ENCODE data around the gene BTBD9.

The BTBD9 gene

DNA sequence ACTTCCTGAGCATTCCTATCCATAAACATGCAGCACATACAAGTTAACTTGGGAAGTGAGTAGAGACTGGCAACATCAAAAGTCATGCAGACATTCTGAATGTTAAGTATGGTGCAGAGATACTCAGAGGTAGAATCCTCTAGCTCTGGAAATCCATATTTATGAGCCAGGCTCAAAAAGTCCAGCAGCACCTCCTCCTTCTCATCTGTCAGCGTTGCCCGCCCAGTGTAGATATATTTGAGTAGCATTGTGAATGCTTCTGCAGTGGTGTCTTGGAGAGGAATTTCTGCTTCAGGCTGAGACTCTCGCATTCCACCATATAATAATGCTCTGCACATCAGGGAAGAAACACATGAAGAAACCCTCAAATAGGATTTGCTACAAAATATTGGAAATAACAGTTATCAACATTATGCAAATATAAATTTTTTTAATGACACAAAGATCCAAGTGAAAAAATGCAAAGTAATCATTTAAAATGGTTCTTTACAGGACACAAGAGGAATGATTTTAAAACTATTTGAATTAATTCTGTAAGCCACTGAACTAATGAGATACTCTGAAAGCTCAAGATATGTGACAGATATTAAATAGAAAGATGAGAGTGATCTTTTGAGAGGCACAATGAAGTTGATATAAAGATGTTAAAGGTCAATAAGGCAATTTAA, 45.6 kb downstream of the BTBD9 start:
- TF ChIP-seq GATA1 (IDR thresholded peaks at IDR 0.05; ENCODE audit: low read depth, low read length) = no peak
- TF ChIP-seq POLR2A (IDR thresholded peaks at IDR 0.05; ENCODE audit: low read length) = no peak
- DNase-seq = no peak

DNA sequence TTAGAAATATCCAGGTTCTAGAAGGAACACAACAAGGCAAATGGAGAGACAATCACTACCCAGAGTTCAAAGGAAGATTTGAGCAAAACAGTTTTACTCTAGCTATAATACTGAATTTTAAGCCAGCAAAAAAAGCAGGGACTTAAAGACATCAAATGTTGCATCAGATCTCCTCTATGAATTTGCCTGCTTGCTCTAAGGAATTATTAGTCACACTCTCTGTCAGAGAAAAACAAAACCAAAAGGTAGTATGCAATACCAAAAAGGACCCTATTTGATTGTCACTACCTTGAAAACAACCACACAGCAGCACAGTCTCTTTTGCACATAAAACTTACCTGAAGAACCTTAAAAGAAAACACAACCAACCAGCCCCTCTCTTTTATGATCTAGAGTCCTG, 46.3 kb downstream of the BTBD9 start:
- TF ChIP-seq GATA1 (IDR thresholded peaks at IDR 0.05; ENCODE audit: low read depth, low read length) (no peak), POLR2A (IDR thresholded peaks at IDR 0.05; ENCODE audit: low read length) (no peak)
- DNase-seq = no peak

DNA sequence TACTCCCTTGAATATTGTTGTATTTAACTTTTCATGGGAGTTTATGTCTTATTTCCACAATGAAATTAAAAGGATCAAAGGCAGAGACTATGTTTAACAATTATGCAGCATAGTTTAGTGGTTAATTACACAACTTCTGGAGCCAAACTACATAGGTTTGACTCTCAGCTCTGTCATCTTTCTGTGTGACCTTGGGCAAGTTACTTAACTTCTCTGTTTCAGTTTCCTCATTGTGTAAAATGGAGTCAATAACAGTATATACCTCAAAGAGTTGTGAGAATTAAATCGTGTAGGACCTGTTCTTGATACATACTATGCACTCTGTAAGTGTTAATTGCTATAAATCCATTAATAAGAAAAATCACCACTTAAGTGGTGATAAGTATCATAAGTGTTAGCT, 48.3 kb downstream of the BTBD9 start:
- TF ChIP-seq POLR2A (IDR thresholded peaks at IDR 0.05; ENCODE audit: low read length) = no peak
- no peak for TF ChIP-seq GATA1 (IDR thresholded peaks at IDR 0.05; ENCODE audit: low read depth, low read length)
- DNase-seq = no peak

GRCh38 chr6:38589367-38589720, 50.4 kb downstream of the BTBD9 start:
- DNase-seq = no peak
- no peak for TF ChIP-seq POLR2A (IDR thresholded peaks at IDR 0.05; ENCODE audit: low read length)
- no peak for TF ChIP-seq GATA1 (IDR thresholded peaks at IDR 0.05; ENCODE audit: low read depth, low read length)

DNA sequence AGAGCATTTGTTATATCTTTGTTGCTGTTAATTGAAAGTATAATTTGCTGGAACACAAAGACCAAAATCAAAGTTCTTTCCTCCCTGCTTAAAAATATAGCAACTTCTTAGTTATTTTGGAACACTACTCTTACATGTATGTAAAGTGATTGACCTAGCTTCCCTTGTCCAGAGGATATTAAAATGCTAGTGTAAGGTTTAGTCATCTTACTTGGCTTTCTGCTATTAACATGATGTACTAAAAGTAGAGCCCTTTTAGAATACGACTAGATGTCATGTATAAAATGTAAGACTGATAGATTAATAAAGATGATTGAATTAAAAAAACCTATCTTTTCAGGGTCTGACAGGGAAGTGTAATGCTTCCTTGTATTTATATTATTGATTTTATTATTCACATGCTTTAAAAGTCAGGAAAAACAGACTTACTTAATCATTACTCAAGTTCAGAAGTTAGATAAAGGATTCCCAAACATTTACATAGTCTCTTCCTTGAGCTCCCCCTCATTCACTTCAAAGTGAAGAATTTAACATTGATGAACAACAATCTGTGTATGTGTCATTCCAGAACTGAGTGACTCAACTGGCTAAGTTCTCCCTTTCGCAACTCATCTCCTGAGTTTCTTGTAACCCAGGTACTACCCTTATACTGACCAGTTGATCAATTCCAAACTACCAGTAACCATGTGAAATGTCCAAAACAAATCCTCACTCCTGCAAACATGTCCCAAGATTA, 50.9 kb downstream of the BTBD9 start:
- no peak for DNase-seq
- TF ChIP-seq POLR2A (IDR thresholded peaks at IDR 0.05; ENCODE audit: low read length) = no peak
- no peak for TF ChIP-seq GATA1 (IDR thresholded peaks at IDR 0.05; ENCODE audit: low read depth, low read length)

DNA sequence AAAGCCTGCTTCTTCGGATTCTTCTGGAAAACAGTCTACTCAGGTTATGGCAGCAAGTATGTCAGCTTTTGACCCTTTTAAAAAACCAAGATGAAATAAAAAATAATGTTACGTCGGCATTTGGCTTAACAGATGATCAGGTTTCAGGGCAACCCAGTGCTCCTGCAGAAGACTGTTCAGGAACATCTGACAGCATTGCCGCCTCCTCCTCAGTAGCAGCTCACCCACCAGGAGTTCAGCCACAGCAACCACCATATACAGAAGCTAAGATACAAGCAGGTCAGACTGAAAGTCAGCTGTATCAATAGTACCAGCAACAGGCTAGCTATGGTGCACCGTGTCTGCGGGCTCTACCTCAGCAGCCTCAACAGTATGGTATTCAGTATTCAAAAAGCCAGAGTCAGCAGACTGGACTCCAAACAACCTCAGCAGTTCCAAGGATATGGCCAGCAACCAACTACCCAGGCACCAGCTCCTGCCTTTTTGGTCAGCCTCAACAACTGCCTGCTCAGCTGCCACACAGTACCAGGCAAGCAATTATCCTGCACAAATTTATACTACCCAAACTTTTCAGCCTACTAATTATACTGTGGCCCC, 51.9 kb downstream of the BTBD9 start:
- DNase-seq = no peak
- TF ChIP-seq GATA1 (IDR thresholded peaks at IDR 0.05; ENCODE audit: low read depth, low read length) (no peak), POLR2A (IDR thresholded peaks at IDR 0.05; ENCODE audit: low read length) (no peak)

DNA sequence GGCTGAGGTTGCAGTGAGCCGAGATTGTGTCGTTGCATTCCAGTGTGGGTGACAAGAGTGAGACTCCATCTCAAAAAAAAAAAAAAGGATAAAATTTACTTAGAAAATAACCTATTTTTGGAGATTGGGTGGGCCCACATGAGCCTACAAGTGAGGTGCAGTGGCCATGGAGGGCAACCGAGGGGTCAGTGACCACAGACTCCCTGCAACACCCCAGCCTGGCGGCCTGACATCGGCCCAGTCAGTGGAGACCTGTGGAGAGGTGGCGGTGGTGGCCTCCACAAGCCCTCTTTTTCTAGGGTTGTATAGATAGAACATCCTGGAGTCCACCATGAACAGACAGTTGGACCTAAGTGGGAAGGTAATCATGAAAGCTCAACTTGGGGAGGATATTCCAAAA, 52.7 kb downstream of the BTBD9 start:
- DNase-seq = no peak
- TF ChIP-seq POLR2A (IDR thresholded peaks at IDR 0.05; ENCODE audit: low read length) = no peak
- TF ChIP-seq GATA1 (IDR thresholded peaks at IDR 0.05; ENCODE audit: low read depth, low read length) = no peak

GRCh38 chr6:38584731-38585130, 55.0 kb downstream of the BTBD9 start:
- no peak for DNase-seq
- TF ChIP-seq GATA1 (IDR thresholded peaks at IDR 0.05; ENCODE audit: low read depth, low read length) = no peak
- TF ChIP-seq POLR2A (IDR thresholded peaks at IDR 0.05; ENCODE audit: low read length) = no peak

DNA sequence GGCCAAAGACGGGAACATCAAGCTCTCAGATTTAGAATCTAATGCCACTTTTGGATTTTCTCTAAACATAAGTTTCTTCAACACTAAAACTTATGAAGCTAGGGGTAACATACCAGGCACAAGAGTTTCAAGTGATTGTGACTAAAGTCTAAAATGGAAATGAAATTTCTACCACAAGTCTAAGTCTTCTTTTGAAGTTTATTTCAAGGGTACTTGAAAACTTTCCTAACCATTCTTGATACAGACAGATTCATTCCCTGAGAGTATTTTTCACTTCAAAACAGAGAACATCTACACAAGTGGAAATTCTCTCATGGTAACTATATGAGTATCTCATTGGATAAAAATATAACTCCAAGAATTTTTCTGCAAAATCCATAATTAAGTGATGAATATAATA, 56.2 kb downstream of the BTBD9 start:
- DNase-seq = no peak
- TF ChIP-seq POLR2A (IDR thresholded peaks at IDR 0.05; ENCODE audit: low read length) (no peak), GATA1 (IDR thresholded peaks at IDR 0.05; ENCODE audit: low read depth, low read length) (no peak)

DNA sequence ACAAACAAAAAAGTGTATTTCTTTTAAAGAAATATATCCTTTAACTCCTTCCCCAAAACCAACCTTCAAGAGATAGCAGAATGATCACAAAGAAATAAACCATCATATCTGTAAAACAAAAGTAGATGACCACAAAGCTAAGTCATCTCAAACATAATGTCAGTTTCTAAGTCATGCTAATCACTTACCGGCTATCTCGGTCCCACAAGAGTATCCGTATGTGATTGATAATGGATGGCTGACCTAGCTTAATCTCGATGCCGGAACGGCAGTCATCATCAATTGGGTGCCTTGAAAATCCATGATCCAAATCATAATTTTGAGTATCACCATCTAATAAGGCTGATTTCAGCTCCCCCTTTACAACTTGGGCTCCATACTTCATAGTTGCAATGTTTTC, 59.7 kb downstream of the BTBD9 start:
- TF ChIP-seq GATA1 (IDR thresholded peaks at IDR 0.05; ENCODE audit: low read depth, low read length) = no peak
- TF ChIP-seq POLR2A (IDR thresholded peaks at IDR 0.05; ENCODE audit: low read length) = no peak
- no peak for DNase-seq

DNA sequence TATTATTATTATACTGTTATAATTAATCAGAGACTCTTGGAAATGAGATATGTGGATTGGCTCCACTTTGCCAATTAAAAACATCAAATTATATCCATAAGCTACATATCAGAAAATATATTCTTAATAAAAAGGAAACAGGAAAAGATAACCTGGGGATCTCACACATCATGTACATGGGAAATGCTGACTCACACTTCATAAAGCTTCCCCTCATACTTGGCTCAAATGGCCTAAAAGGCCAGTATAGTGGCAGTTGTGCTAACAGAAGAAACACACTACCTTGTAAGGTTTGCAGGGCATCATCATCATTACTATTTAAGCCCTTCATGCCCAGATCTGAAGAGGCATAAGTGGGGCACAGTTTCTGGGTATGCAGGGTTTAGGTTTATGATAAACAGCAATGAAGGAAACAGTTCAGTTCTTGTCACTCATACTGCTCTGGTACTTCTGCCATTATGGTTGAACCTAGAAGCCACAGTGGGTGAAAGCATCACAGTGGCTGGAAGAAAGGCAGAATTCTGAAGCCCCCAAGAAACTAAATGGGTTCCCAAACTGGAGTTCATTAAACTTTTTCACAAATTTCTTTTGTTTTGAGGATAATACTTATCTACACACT, 60.6 kb downstream of the BTBD9 start:
- TF ChIP-seq POLR2A (IDR thresholded peaks at IDR 0.05; ENCODE audit: low read length) (no peak), GATA1 (IDR thresholded peaks at IDR 0.05; ENCODE audit: low read depth, low read length) (no peak)
- peak in 1 of 2 experiments; percentile 17 for DNase-seq

- DNase-seq = no peak
- TF ChIP-seq POLR2A (IDR thresholded peaks at IDR 0.05; ENCODE audit: low read length) (no peak), GATA1 (IDR thresholded peaks at IDR 0.05; ENCODE audit: low read depth, low read length) (no peak)
These were observed 61.7 kb downstream of the BTBD9 start for GRCh38 chr6:38578075-38578474.

DNA sequence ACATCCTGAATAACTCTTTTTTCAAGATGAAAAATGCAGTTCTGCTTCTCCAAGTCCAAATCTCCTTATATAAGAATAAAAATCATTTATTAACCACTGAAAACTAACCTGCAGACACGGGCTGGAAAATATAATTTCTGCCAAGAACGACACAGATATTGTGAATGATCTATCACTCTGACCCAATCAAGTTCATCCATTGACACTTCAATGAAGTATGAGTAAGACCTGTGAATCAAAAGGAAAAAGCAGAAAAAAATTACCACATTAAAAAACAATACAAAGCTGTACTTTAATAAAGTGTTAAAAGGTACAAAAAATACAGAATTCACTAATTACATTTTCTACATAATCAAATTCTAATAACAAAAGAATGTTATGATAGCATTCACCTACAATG, 62.2 kb downstream of the BTBD9 start:
- DNase-seq = no peak
- TF ChIP-seq GATA1 (IDR thresholded peaks at IDR 0.05; ENCODE audit: low read depth, low read length) (no peak), POLR2A (IDR thresholded peaks at IDR 0.05; ENCODE audit: low read length) (no peak)

GRCh38 chr6:38573801-38574395, 65.8 kb downstream of the BTBD9 start:
- DNase-seq = no peak
- TF ChIP-seq POLR2A (IDR thresholded peaks at IDR 0.05; ENCODE audit: low read length) (no peak), GATA1 (IDR thresholded peaks at IDR 0.05; ENCODE audit: low read depth, low read length) (no peak)

Measured in erythroblast (primary cell).